Bone marrow (tissue), 2 donors: ENCODE data around the gene SRGAP2C.
A peak's percentile ranks its signal among the peaks of the same experiment; 100 is the strongest.
"Not testable (repeated sequence)": the region's sequence is repeated elsewhere in the genome, so short reads cannot be mapped to it uniquely, and the experiment has no call there.

ENCODE experiments used
- DNase-seq, 2 donors: peaks; one replicate each; lab custom pipeline; 2025; lab: John Stamatoyannopoulos, UW

SRGAP2C gene

GRCh38 chr1:121184290-121185127 is at the start of gene SRGAP2C, which contains the start of gene FAM72B:
Gene SRGAP2C, plus strand, starts transcription at chr1:121184975. Its CDS starts 2,472 bp downstream, at chr1:121187447.
Gene FAM72B, minus strand, starts transcription at chr1:121184340. Its CDS starts 851 bp downstream, at chr1:121183489.
- DNase-seq: peak; percentile 56 to 98

- not testable (repeated sequence) for DNase-seq
Measured at GRCh38 chr1:121140393-121140792, 44.4 kb upstream of the SRGAP2C start.

GRCh38 chr1:121148489-121149190 is 36.1 kb upstream of the SRGAP2C start:
- DNase-seq: not testable (repeated sequence)

DNA sequence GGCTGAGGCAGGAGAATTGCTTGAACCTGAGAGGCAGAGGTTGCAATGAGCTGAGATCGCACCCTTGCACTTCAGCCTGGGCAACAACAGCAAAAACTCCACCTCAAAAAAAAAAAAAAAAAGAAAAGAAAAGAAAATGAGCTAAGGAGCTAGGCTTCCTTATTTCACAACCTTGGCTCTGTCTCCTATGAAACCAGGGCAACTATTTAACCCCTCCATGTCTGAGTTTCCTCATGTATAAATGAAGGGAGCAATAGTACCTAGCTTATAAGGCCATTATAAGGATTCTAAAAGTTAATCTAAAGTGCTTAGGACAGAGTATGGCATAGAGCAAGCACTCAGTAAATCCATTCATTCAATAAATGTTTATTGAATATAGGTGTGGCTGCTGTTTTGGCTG is 33.5 kb upstream of the SRGAP2C start:
- not testable (repeated sequence) for DNase-seq

DNA sequence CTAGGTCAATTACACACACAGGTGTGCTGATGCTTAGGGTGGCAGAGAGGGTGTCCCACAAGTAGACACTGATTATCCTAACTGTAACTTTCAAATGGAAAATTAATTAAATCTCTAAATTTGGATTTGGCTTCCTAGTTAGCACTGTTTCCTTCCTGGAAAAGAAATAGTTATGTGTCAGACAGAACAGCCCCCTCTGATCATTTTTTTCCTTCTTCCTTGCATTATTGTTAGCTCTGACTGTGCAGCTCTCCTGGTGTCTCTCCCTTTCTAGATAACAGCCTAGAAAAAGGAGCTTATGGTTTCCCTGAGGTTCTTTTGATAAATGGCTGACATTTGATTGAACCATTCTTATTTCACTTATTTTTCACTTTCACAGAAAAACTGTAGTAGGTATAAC is 32.0 kb upstream of the SRGAP2C start:
- DNase-seq: not testable (repeated sequence)

- DNase-seq: not testable (repeated sequence)
Measured at GRCh38 chr1:121154811-121155210, 30.0 kb upstream of the SRGAP2C start.

DNA sequence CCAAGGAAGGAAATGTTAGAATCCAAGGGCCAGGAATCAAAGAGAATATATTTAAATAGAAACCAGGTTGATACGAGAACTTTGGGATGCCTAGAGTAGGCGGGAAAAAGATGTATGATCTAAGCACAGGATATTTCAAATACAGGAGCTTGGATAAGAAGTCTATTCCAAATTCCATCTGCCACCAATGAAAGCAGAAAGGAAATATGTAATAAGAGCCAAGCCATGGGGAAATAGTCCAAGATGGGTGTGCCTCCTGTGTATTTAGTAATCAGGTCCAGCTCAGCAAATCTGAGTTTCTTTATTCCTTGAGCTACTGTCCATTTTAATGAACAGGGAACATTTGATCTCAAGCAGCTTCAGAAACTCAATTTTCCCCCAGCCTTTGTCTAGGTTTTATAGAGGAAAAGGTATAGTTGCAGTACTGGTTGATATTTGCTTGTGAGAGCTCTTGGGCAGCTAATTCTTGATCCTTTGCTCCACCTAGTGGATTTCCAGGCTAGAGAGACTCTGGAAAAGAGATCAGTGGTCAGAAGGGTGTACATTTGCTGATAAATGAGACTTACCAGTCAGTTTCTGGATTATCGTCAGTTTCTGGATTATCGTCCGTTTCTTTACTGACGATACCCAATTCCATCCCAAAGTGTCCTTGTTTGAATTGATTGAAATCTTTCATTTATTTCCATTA is 29.0 kb upstream of the SRGAP2C start:
- DNase-seq: not testable (repeated sequence)

GRCh38 chr1:121156958-121157603 is 27.7 kb upstream of the SRGAP2C start:
- DNase-seq: not testable (repeated sequence)

DNA sequence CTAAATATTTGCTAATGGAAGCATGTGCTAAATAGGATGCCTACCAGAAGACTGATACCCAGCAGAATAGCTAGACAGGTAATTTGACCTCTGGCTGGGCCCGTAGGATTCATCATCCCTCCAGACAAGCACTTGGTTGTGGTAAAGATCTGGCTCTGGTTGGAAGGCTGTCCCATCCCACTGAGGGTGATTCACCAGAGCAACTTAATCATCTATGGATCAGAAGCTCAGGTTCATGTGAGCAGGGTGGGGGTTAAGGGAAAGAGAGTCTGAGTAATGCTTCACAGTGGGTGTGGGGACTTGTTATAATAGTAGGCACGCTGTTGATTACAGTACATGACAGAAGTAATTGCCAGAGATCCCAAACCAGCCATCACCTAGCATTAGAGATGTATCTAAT is 27.2 kb upstream of the SRGAP2C start:
- DNase-seq: not testable (repeated sequence)

- not testable (repeated sequence) for DNase-seq
Measured at GRCh38 chr1:121160118-121160517, 24.7 kb upstream of the SRGAP2C start.

- not testable (repeated sequence) for DNase-seq
Measured at GRCh38 chr1:121161199-121161901, 23.4 kb upstream of the SRGAP2C start.

GRCh38 chr1:121163850-121164757 is 20.7 kb upstream of the SRGAP2C start:
- DNase-seq: not testable (repeated sequence)

- DNase-seq: not testable (repeated sequence)
Measured at GRCh38 chr1:121165296-121165695, 19.5 kb upstream of the SRGAP2C start.

DNA sequence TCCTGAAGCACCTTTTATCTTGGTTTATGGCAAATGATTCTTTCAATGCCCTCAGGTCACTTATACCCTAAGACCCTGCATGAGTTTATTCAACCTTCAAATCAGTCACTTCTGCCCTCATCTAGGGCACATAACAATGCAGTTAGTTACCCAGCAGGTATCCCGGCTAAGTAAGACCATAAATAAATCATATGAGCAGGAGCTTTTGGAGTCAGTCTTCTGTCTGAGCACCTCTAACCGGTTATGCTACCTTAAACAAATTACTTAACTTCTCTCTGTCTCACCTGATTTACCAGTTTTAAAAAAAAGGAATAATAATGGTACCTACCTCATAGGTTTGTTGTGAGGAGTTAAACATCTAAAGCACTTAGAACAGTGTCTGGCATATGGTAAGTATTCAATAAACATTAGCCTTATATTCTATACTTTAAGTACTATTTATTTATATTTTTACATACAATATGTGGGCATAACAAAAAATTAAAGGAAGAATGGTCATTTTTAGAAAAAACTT is 17.5 kb upstream of the SRGAP2C start:
- not testable (repeated sequence) for DNase-seq

DNA sequence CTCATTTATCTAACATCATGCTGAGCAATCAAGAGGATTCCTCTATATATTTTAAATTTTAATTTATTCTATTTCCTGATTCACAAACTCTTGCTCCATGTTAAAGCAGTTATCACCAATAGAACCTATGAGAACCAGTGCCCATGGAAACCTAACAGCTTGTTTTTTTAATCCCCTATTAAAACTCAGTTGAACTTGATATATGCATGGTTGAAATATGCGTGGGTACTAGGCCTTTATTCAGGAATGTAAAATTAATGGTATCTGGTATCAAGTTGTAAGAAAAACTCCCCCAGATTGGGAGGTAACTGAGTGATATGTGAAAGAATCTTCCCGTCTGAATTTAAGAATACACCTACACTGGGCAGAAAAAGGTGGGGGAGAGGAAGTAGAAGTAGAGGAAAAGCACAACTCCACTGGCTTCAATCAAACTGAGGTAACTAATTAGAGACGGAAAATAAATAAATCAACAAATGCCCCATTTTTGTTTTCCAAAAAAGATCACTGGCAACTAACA is 16.6 kb upstream of the SRGAP2C start:
- not testable (repeated sequence) for DNase-seq

- not testable (repeated sequence) for DNase-seq
Measured at GRCh38 chr1:121176649-121177048, 8.1 kb upstream of the SRGAP2C start.

- not testable (repeated sequence) for DNase-seq
Measured at GRCh38 chr1:121178197-121178596, 6.6 kb upstream of the SRGAP2C start.

GRCh38 chr1:121183867-121184266 is 908 bp upstream of the SRGAP2C start:
- DNase-seq: not testable (repeated sequence)

DNA sequence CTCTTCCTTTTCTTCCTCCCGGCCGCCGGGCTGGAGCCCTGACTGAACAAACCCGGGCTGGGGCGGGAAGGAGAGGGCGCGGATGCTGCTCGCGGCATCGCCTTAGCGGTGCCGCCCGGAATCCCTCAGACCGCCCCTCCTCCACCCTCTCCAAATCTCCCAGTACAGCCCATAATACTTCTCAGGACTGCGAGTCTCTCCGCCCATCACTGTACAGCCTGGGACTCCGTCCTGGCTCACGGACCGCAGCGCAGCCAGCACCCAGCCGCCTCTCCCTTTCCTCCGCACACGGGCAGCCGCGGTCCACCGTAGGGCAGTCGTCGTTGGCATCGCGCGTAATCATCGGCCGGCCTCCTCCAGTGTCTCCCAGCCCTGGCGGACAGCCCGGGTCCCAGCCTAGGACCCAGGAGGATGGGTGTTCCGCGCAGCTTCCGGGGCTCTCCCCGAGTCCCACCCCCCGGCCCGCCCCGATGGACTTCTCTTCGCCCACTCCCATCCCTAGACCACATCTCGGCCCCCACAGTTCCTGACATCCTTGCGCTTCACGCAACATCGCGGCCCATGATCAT is 449 bp downstream of the SRGAP2C start:
- DNase-seq: not testable (repeated sequence)
